ENCODE data around the gene ATP6V1B1.

The ATP6V1B1 gene

DNA sequence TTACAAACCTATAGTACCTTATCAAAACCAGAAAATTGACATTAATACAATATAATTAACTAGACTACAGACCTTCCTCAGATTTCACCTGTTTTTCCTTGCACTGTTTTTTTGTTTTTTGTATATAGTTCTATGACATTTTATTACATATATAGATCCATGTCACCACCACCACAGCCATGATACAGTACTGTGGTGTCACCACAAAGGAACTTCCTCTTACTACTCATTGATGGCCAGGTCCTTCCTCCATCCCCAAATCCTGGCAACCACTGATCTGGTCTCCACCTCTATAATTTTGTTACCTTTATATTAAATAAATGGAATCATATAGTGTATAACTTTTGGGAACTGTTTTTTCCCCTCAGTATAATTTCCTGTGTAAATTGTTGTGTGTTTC lies 19.4 kb upstream of the ATP6V1B1 start:
- H3K27ac ChIP-seq (ENCODE audit: low read length): no peak overlapping the region
- peaks cover 18% of the 10 kb centered on the region for H3K27me3 ChIP-seq (ENCODE audit: low read depth, low read length)
- TF ChIP-seq, protein P1, sequence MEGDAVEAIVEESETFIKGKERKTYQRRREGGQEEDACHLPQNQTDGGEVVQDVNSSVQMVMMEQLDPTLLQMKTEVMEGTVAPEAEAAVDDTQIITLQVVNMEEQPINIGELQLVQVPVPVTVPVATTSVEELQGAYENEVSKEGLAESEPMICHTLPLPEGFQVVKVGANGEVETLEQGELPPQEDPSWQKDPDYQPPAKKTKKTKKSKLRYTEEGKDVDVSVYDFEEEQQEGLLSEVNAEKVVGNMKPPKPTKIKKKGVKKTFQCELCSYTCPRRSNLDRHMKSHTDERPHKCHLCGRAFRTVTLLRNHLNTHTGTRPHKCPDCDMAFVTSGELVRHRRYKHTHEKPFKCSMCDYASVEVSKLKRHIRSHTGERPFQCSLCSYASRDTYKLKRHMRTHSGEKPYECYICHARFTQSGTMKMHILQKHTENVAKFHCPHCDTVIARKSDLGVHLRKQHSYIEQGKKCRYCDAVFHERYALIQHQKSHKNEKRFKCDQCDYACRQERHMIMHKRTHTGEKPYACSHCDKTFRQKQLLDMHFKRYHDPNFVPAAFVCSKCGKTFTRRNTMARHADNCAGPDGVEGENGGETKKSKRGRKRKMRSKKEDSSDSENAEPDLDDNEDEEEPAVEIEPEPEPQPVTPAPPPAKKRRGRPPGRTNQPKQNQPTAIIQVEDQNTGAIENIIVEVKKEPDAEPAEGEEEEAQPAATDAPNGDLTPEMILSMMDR (IDR thresholded peaks at IDR 0.05; ENCODE audit: low read depth, low read length): no peak
- TF ChIP-seq EZH2phosphoT487 (IDR thresholded peaks at IDR 0.05; ENCODE audit: low read depth): no peak
- H3K36me3 ChIP-seq (replicated peaks; ENCODE audit: low read depth, low read length): no peaks in the 10 kb centered on the region
- no peaks in the 10 kb centered on the region for H3K4me1 ChIP-seq (ENCODE audit: low read length)
- no peaks in the 10 kb centered on the region for H4K20me1 ChIP-seq (ENCODE audit: insufficient read depth, low read length)
- no peak overlapping the region for H3K9ac ChIP-seq (ENCODE audit: low read length)
- no peak overlapping the region for H3K4me3 ChIP-seq (ENCODE audit: low read length)
- H2AFZ ChIP-seq (ENCODE audit: low read depth, low read length): no peak overlapping the region
- no peaks in the 10 kb centered on the region for H3K9me3 ChIP-seq (ENCODE audit: insufficient read depth, low read length)
- no peak overlapping the region for H3K4me2 ChIP-seq (ENCODE audit: low read length)
- no peaks in the 10 kb centered on the region for H3K79me2 ChIP-seq (ENCODE audit: low read length)

- no peak overlapping the region for H3K4me2 ChIP-seq (ENCODE audit: low read length)
- no peaks in the 10 kb centered on the region for H3K4me1 ChIP-seq (ENCODE audit: low read length)
- no peaks in the 10 kb centered on the region for H3K36me3 ChIP-seq (replicated peaks; ENCODE audit: low read depth, low read length)
- H3K4me3 ChIP-seq (ENCODE audit: low read length): no peak overlapping the region
- H4K20me1 ChIP-seq (ENCODE audit: insufficient read depth, low read length): no peaks in the 10 kb centered on the region
- no peak overlapping the region for H3K27ac ChIP-seq (ENCODE audit: low read length)
- TF ChIP-seq, protein P1 (IDR thresholded peaks at IDR 0.05; ENCODE audit: low read depth, low read length): no peak
- no peak for TF ChIP-seq EZH2phosphoT487 (IDR thresholded peaks at IDR 0.05; ENCODE audit: low read depth)
- H3K27me3 ChIP-seq (ENCODE audit: low read depth, low read length): peaks cover 6% of the 10 kb centered on the region; the same call in 1 of the 2 replicates
- H3K9ac ChIP-seq (ENCODE audit: low read length): no peak overlapping the region
- H3K9me3 ChIP-seq (ENCODE audit: insufficient read depth, low read length): no peaks in the 10 kb centered on the region
- no peaks in the 10 kb centered on the region for H3K79me2 ChIP-seq (ENCODE audit: low read length)
- H2AFZ ChIP-seq (ENCODE audit: low read depth, low read length): no peak overlapping the region
These were observed 17.7 kb upstream of the ATP6V1B1 start for GRCh38 chr2:70918016-70918415.

DNA sequence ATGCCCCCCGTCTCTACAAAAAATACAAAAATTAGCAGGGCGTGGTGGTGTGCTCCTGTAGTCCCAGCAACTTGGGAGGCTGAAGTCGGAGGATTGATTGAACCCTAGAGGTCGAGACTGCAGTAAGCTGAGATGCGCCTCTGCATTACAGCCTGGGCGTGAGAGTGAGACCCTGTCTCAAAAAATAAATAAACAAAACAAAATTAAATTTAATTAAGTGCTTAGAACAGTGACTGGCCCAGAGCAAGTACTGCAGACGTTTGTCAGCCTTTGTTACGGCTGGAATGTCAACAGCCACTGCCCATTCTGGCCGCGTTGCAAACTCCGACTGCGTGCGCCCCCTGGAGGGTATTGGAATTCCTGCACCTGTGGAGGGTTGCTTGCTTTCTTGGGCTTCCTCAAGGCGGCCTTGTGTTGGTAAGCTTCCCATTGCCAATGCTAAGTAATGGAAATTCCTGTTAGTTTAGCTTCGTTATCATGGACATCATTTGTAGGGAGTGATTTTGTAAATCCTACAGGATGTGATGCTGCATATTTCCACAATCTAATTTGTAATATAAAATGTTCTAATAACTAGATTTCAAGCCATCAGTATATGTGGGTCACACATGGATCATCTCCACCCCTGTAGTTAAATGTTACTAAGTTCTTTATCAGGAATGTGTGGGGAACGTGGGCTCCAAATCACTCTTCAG lies 15.9 kb upstream of the ATP6V1B1 start:
- Histone ChIP-seq H3K36me3 (replicated peaks; ENCODE audit: low read depth, low read length) (no peaks in the 10 kb centered on the region), H4K20me1 (ENCODE audit: insufficient read depth, low read length) (no peaks in the 10 kb centered on the region), H3K27ac (ENCODE audit: low read length) (no peak overlapping the region), H3K27me3 (ENCODE audit: low read depth, low read length) (peaks cover 8% of the 10 kb centered on the region), H3K9me3 (ENCODE audit: insufficient read depth, low read length) (no peaks in the 10 kb centered on the region), H3K4me1 (ENCODE audit: low read length) (no peaks in the 10 kb centered on the region), H3K79me2 (ENCODE audit: low read length) (no peaks in the 10 kb centered on the region), H3K4me3 (ENCODE audit: low read length) (no peak overlapping the region), H3K9ac (ENCODE audit: low read length) (no peak overlapping the region), H3K4me2 (ENCODE audit: low read length) (no peak overlapping the region), H2AFZ (ENCODE audit: low read depth, low read length) (no peak overlapping the region)
- TF ChIP-seq, protein P1 (IDR thresholded peaks at IDR 0.05; ENCODE audit: low read depth, low read length): peak; percentile 86
- no peak for TF ChIP-seq EZH2phosphoT487 (IDR thresholded peaks at IDR 0.05; ENCODE audit: low read depth)

DNA sequence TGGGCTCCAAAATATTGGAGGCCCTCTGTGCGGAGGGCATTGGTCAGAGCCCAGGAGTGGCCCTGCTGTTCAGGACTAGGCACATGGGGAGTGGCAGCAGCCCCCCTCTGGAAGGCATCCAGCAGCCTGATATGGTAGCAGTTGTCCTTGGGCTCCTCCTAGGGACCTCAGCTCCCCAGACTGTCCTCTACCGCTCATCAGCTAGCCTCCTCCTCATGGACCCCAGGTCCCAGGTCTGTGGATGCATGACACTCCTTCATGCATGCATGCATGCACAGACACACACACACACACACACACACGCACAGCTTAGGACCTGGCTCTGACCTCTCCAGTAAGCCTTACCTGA lies 15.4 kb upstream of the ATP6V1B1 start:
- H3K4me1 ChIP-seq (ENCODE audit: low read length): no peaks in the 10 kb centered on the region
- H4K20me1 ChIP-seq (ENCODE audit: insufficient read depth, low read length): no peaks in the 10 kb centered on the region
- no peak overlapping the region for H3K4me3 ChIP-seq (ENCODE audit: low read length)
- H3K36me3 ChIP-seq (replicated peaks; ENCODE audit: low read depth, low read length): no peaks in the 10 kb centered on the region
- no peaks in the 10 kb centered on the region for H3K79me2 ChIP-seq (ENCODE audit: low read length)
- no peak overlapping the region for H2AFZ ChIP-seq (ENCODE audit: low read depth, low read length)
- H3K9me3 ChIP-seq (ENCODE audit: insufficient read depth, low read length): no peaks in the 10 kb centered on the region
- no peak overlapping the region for H3K27ac ChIP-seq (ENCODE audit: low read length)
- TF ChIP-seq EZH2phosphoT487 (IDR thresholded peaks at IDR 0.05; ENCODE audit: low read depth): no peak
- TF ChIP-seq, protein P1 (IDR thresholded peaks at IDR 0.05; ENCODE audit: low read depth, low read length): no peak
- no peak overlapping the region for H3K4me2 ChIP-seq (ENCODE audit: low read length)
- H3K27me3 ChIP-seq (ENCODE audit: low read depth, low read length): peaks cover 13% of the 10 kb centered on the region
- H3K9ac ChIP-seq (ENCODE audit: low read length): no peak overlapping the region

All from OCI-LY3 (cell line).